Measurements from ENCODE around the gene CSRP1.
"Not testable (repeated sequence)": the region's sequence is repeated elsewhere in the genome, so short reads cannot be mapped to it uniquely, and the experiment has no call there.

Gene CSRP1

DNA sequence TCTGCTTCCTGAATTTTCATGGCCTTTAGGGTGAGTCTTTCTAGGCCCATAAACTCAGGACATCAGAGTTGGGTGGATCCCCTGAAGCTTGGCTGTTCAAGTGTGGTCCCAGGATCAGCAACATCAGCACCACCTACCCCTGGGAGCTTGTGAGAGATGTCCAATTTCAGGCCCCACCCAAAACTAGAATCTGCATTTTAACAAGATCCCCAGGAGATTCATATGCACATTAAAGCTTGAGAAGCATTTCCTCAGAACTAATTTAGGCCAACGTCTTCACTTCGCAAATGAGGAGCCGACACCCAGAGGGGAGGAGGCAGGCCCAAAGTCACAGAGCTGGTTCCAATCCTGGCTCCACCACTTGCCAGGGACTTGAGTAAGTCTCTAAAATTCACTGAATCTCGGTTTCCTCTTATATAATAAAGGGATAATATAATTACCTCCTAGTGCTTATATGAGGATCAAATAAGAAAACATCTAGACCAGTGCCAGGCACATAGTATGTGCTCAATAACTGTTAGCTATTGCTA is 27.7 kb downstream of the CSRP1 start:
- DNase-seq (ENCODE audit: extremely low read depth in 1 of 2, low read depth in 1 of 2) = no peak

DNA sequence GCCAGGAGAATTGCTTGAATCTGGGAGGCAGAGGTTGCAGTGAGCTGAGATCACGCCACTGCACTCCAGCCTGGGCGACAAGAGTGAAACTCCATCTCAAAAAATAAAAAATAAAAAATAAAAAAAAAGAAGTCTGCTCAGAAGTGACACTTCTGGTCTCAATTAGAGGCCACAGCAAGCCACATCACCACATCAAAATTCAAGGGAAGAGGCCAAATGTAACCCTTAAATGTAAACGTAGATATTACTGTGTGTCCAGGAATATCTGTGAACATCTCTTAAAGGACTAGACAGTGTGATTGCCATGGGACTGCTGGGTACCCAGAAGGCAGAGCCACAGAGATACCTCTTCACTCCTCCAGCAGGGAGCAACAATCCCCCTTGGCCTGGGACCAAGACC is 28.3 kb downstream of the CSRP1 start:
- DNase-seq (ENCODE audit: extremely low read depth in 1 of 2, low read depth in 1 of 2) = not testable (repeated sequence)

DNA sequence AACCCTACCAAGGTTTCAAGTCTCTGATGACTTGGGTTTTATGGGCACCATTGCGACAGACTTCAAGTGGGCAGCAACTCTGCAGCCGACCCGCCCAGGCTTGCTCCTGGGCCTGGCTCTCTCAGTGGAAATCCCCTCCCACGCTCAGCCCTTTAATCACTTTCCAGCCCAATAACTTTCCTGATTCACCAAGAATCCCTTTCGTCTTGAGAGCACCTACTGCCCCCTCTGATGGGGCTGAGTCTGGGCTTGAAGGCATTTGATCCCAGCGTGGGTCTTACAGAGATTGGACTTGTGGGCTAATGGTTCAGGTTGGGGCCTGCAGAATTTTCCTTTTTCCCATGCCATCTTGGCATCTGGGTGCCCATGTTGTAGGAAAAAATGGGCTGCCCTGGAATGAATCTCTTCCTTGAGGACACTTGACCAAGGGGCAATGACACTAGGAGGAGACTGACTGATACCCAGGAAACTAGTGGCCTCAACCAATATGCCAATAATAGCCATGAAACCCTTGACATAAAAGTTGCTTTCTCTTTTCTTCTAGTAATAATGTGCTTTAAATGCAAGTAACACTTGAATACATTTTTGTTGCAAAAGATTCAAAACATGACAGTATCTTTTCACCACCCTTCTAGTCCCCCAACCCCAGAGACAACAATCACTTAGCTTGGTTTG is 30.1 kb downstream of the CSRP1 start:
- no peak for DNase-seq (ENCODE audit: extremely low read depth in 1 of 2, low read depth in 1 of 2)

- no peak for DNase-seq (ENCODE audit: extremely low read depth in 1 of 2, low read depth in 1 of 2)
Measured at GRCh38 chr1:201475915-201476669, 30.8 kb downstream of the CSRP1 start.

DNA sequence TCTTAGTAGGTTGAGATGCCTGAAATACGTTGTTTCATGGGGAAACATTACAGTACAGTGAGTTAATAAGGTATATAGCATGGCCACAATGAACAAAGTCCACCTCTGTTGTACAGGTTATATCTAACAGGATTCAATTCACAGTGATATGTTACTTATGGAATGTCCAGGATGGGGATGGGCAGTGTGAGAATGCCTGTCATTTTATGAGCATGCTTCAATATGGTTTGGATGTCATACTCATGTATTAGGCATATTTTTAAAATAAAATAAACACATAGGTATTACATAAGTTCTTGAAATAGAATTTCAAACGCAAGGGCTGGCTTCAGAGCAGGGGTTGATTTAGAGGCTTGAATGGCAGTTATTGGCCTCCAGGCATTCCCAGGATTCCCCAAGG is 31.8 kb downstream of the CSRP1 start:
- DNase-seq (ENCODE audit: extremely low read depth in 1 of 2, low read depth in 1 of 2) = no peak

DNA sequence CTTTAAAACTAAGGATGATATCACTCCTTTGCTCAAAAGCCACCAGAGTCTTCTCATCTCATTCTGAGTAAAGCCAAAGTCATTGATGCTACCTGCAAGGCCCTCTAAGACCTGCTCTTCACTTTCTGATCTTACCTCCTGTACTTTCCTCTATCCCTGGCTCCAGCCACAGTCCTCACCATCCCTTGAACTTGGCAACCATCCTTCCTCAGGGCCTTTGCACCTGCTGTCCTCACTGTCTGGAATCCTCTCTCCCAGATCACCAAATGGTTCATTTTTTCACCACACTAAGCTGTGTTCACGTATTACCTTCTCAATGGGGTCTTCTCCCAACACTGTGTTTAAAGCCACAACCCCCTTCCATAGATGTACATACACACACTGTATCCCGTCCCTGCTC is 33.6 kb downstream of the CSRP1 start:
- DNase-seq (ENCODE audit: extremely low read depth in 1 of 2, low read depth in 1 of 2) = no peak

DNA sequence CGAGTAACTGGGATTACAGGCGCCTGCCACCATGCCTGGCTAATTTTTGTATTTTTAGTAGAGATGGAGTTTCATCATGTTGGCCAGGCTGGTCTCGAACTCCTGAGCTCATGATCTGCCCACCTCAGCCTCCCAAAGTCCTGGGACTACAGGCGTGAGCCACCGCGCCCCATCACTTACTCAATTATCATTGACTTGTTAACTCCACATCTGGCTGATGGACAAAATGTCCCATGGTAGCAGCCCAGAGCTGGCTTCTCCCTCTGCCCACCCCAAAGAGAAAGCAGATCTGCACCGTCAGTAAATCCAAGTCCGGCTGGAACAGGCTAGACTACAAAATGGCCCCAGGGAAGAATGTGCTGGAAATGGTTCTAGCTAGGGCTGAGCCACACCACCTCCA is 34.6 kb downstream of the CSRP1 start:
- DNase-seq (ENCODE audit: extremely low read depth in 1 of 2, low read depth in 1 of 2) = not testable (repeated sequence)

DNA sequence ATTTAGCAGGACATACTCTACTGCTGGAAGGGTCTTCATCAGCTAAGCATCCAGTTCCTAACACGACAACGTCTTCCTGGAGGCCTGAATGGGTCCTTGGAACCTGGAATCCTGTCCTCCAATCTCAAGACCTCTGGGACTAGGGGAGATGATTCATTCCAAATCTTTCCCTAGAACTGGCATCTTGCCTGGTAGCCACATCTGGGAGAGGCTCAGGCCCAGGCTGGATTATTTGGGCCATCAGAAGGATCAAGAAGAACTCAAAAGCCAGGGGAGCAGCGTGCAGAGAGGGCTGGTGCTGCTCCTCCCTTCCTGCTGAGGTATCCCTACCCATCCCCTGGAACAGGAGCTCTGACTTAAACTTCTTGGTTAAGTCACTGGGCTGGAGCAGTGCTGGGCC is 35.2 kb downstream of the CSRP1 start:
- DNase-seq (ENCODE audit: extremely low read depth in 1 of 2, low read depth in 1 of 2) = no peak

DNA sequence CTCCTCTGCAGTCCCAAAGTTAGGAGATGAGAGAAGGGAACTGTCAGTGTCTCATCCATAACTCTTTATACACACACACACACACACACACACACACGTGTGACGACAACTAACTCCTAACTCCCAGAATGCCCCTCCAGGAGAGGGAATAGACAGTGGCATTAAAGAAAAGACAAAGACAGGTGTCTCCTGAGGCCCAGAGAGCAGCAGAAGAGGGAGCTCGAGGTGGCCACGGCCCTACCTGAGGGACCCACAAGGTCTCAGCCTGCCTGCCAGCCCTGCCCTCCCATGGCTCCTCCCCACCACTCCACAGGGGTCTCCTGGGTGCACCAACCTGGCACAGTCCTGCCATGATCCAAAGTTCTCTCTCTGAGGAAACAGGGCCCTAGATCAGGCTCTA is 36.3 kb downstream of the CSRP1 start:
- DNase-seq (ENCODE audit: extremely low read depth in 1 of 2, low read depth in 1 of 2) = no peak

GRCh38 chr1:201469645-201470074 is 37.3 kb downstream of the CSRP1 start:
- no peak for DNase-seq (ENCODE audit: extremely low read depth in 1 of 2, low read depth in 1 of 2)

DNA sequence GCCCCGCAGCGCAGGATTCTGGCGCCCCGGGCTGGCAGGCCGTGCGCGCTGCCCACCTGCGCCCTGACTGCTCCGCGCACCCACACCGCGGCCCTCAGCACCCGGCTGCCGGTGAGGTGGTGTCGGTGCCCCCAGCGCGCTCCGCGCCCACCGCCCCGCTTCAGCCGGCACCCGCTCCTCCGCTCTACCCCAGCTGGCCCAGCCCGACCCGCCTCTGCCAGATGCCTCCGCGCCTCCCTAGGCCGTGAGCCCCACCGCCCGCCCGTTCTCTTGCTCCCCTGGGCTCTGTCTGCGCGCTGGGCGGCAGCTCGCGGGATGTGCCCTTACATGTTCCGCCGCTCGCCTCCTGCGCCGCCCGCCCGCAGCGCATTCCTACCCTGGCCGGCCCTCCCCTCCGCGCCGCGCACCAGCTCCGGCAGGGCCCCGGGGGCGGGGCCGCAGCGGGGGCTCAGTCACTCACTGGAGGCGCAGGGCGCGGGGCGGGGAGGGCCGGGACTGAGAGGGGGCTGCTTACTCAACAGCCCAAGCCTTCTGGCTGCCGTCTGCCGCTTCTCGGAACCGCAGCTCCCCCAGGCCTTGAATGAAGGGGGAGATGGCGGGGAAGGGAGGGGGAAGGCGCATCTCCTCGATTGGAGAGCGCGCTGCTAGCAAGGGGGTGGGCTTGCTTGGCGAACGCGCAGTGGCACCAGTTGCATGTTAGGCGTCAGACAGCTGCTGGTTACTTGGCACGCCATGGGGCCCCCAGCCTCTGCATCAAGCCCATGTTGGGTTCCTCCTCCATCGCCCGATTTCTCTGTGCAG is 37.9 kb downstream of the CSRP1 start, which contains the start of gene PHLDA3:
Gene PHLDA3, minus strand, starts transcription at position 345 of the 801 bp plus-strand sequence. CDS start 402 bp downstream, outside the sequence.
- no peak for DNase-seq (ENCODE audit: extremely low read depth in 1 of 2, low read depth in 1 of 2)

DNA sequence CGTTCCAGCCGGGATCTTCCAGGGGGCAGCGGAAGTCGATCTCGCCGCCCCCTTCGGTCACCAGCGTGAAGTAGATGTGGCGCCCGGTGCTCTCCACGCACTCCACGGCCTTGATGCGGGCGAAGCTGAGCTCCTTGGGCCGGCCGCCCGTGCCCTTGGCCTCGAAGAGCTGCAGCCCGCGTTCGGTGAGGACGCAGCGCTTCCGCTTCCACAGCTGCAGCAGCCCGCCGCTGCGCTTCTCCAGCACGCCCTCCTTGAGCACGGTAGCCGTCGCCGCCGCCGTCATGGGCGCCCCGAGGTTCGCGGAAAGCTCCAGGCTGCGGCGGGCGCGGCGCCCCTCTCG is 38.5 kb downstream of the CSRP1 start:
- DNase-seq (ENCODE audit: extremely low read depth in 1 of 2, low read depth in 1 of 2) = no peak

- DNase-seq (ENCODE audit: extremely low read depth in 1 of 2, low read depth in 1 of 2) = no peak
Measured at GRCh38 chr1:201466492-201466891, 40.4 kb downstream of the CSRP1 start.

GRCh38 chr1:201465698-201466290 is 41.1 kb downstream of the CSRP1 start:
- DNase-seq (ENCODE audit: extremely low read depth in 1 of 2, low read depth in 1 of 2) = no peak

GRCh38 chr1:201463071-201463552 is 43.8 kb downstream of the CSRP1 start:
- no peak for DNase-seq (ENCODE audit: extremely low read depth in 1 of 2, low read depth in 1 of 2)

GRCh38 chr1:201461645-201462441 is 45.1 kb downstream of the CSRP1 start:
- no peak for DNase-seq (ENCODE audit: extremely low read depth in 1 of 2, low read depth in 1 of 2)

- DNase-seq (ENCODE audit: extremely low read depth in 1 of 2, low read depth in 1 of 2) = no peak
Measured at GRCh38 chr1:201460814-201461644, 45.9 kb downstream of the CSRP1 start.

GRCh38 chr1:201459775-201460174 is 47.1 kb downstream of the CSRP1 start:
- DNase-seq (ENCODE audit: extremely low read depth in 1 of 2, low read depth in 1 of 2) = no peak

- no peak for DNase-seq (ENCODE audit: extremely low read depth in 1 of 2, low read depth in 1 of 2)
Measured at GRCh38 chr1:201459052-201459451, 47.9 kb downstream of the CSRP1 start.

Measured in activated CD8-positive, alpha-beta memory T cell treated with anti-CD3 and anti-CD28 coated beads for 1 hour (primary cell).